HFFc6 (cell line): ENCODE results near the gene CCSAP. TPM values are rescaled to one million over a fixed set of nuclear protein-coding genes. Genes with fewer than 3 reads are reported as not detected.
"Not testable (repeated sequence)": the region's sequence is repeated elsewhere in the genome, so short reads cannot be mapped to it uniquely, and the experiment has no call there.

Experiments
- DNase-seq: peaks from one replicate; pipeline ENCODE4 v3.0.0-alpha.2; 2018
- H3K27ac Mint-ChIP-seq: 2 replicates; pipeline ENCODE4 v1.8.0; 2020; ENCODE audit warnings: mild to moderate bottlenecking, mixed read lengths
- H3K27me3 Mint-ChIP-seq: 2 replicates; pipeline ENCODE4 v1.8.0; 2021; ENCODE audit warnings: mild to moderate bottlenecking, moderate library complexity, mixed read lengths; ENCODE audit not compliant: insufficient read depth
- H3K36me3 Mint-ChIP-seq: 2 replicates; pipeline ENCODE4 v1.8.0; 2021; ENCODE audit warnings: low read depth, mixed read lengths
- H3K4me1 Mint-ChIP-seq: 2 replicates; pipeline ENCODE4 v1.8.0; 2020; ENCODE audit warnings: low read depth, mixed read lengths
- H3K4me3 Mint-ChIP-seq: 2 replicates; pipeline ENCODE4 v1.8.0; 2020; ENCODE audit warnings: mild to moderate bottlenecking, moderate library complexity, mixed read lengths
- H3K9me3 Mint-ChIP-seq: 2 replicates; pipeline ENCODE4 v1.8.0; 2020; ENCODE audit warnings: mild to moderate bottlenecking, mixed read lengths
- total RNA-seq, 6 experiments: library from RNA; stranded (reverse); fragmentation: NEBNext Ultra II Directional; extraction: Animal tissue kit (Norgen Biotek cat#: 25700); gene quantifications; 2 replicates in 1 of 6; 3 replicates in 5 of 6; pipeline ENCODE4 v1.2.3, GENCODE V29; 2021
- TF ChIP-seq, protein P1 (sequence below): fragments of 200-600 bp; sonication (generic); IDR thresholded peaks from 2 replicates; pipeline ENCODE4 v1.5.0; 2021; ENCODE audit warnings: antibody characterized with exemption, mild to moderate bottlenecking

Gene CCSAP
- total RNA-seq, 6 experiments from 2014 or later = 4.6 to 6.4 (median 5.7) TPM

DNA sequence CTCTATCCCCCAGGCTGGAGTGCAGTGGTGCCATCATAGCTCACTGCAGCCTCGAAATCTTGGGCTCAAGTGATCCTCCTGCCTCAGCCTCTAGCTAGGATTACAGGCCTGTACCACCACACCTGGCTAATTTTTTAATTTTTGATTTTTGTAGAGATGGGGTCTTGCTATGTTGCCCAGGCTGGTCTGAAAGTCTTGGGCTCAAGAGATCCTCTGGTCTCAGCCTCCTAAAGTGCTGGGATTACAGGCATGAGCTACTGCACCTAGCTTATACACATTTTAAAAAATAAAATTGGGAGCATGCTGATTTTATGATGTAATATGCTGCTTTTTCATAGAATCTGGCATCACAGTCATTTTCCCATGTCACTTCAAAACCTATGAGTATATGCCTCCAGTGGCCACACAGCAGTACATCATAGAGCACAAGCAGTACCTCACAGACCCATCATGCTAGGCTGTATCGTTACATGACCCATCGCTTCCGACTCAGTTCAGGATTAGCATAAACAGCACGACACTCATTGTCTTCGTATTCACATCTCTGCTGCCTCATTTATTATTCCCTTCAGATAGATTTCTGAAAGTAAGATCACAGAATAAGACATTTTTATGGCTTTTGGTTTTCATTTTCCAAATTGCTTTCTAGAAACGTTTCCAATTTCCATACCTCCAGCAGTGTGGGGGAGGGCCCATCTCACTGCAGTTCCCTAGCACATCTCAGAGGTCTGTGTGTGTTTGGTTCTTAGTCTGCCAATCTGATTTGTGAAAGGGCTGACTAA, 35.9 kb upstream of the CCSAP start:
- TF ChIP-seq, protein P1, sequence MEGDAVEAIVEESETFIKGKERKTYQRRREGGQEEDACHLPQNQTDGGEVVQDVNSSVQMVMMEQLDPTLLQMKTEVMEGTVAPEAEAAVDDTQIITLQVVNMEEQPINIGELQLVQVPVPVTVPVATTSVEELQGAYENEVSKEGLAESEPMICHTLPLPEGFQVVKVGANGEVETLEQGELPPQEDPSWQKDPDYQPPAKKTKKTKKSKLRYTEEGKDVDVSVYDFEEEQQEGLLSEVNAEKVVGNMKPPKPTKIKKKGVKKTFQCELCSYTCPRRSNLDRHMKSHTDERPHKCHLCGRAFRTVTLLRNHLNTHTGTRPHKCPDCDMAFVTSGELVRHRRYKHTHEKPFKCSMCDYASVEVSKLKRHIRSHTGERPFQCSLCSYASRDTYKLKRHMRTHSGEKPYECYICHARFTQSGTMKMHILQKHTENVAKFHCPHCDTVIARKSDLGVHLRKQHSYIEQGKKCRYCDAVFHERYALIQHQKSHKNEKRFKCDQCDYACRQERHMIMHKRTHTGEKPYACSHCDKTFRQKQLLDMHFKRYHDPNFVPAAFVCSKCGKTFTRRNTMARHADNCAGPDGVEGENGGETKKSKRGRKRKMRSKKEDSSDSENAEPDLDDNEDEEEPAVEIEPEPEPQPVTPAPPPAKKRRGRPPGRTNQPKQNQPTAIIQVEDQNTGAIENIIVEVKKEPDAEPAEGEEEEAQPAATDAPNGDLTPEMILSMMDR = peak; percentile 24
- H3K36me3 Mint-ChIP-seq = no peaks in the 10 kb centered on the region
- peaks cover 17% of the 10 kb centered on the region for H3K27me3 Mint-ChIP-seq
- no peaks in the 10 kb centered on the region for H3K9me3 Mint-ChIP-seq
- DNase-seq = no peak
- H3K4me1 Mint-ChIP-seq = peaks cover 3% of the 10 kb centered on the region; the same call in 1 of the 2 replicates
- no peak overlapping the region for H3K4me3 Mint-ChIP-seq
- H3K27ac Mint-ChIP-seq = no peak overlapping the region

DNA sequence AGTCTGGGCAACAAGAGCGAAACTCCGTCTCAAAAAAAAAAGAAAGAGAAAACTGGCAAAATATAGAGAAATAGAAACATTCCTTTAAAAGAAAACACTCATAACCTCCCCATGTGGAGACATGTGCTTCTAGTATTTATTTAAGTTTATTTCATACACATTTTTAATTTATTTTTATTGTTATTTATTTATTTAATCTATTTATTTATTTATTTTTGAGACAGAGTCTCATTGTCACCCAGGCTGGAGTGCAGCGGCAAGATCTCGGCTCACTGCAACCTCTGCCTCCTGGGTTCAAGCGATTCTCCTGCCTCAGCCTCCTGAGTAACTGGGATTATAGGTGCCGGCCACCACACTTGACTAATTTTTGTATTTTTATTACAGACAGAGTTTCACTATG, 35.2 kb upstream of the CCSAP start:
- not testable (repeated sequence) for H3K36me3 Mint-ChIP-seq, H3K27ac Mint-ChIP-seq, DNase-seq, H3K4me1 Mint-ChIP-seq, H3K4me3 Mint-ChIP-seq, H3K9me3 Mint-ChIP-seq
- H3K27me3 Mint-ChIP-seq = peaks cover 17% of the 10 kb centered on the region

DNA sequence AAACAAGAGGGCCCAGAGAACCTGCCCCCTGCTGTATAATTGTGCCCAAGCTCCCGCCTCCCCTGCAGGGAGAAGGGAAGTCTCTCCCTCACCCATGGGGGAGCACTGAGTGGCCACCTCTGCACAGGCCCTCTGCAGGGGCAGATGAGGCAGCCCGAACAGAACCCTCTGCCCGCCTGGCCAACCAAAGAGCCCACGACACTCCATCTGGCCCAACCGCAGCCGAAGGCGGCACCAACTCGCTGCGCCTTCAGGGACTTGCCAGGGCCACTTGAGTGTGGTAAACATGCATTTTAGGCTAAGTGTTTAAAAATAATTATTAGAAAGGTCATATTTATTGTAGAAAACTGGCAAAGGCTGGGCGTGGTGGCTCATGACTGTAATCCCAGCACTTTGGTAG, 34.6 kb upstream of the CCSAP start:
- Mint-ChIP-seq H3K27me3 (peaks cover 17% of the 10 kb centered on the region), H3K4me3 (no peak overlapping the region), H3K27ac (no peak overlapping the region), H3K36me3 (no peaks in the 10 kb centered on the region), H3K4me1 (no peaks in the 10 kb centered on the region; the same call in 1 of the 2 replicates), H3K9me3 (no peaks in the 10 kb centered on the region)
- TF ChIP-seq, protein P1 = no peak
- no peak for DNase-seq

DNA sequence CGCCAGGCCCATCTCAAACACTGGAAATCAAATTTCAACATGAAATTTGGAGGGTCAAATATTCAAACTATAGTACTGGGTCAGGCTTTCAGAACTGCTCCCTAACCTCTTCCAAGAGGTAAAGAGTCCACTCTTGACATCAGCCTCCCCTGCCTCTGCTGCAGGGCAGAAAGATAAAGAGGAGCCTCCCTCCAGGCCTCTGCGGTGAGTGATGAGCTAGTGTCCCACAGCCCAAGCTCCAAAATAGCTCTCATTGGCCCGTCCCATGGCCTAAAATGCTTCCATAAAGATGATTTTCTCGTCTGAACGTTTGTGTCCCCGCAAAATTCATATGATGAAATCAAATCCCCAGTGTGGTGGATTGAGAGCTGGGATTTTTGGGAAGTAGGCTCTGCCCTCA, 33.7 kb upstream of the CCSAP start:
- H3K27ac Mint-ChIP-seq = no peak overlapping the region
- TF ChIP-seq, protein P1 = no peak
- no peaks in the 10 kb centered on the region for H3K36me3 Mint-ChIP-seq
- H3K27me3 Mint-ChIP-seq = peaks cover 17% of the 10 kb centered on the region
- no peak overlapping the region for H3K4me3 Mint-ChIP-seq
- no peaks in the 10 kb centered on the region for H3K9me3 Mint-ChIP-seq
- H3K4me1 Mint-ChIP-seq = no peaks in the 10 kb centered on the region; the same call in 1 of the 2 replicates
- DNase-seq = no peak

DNA sequence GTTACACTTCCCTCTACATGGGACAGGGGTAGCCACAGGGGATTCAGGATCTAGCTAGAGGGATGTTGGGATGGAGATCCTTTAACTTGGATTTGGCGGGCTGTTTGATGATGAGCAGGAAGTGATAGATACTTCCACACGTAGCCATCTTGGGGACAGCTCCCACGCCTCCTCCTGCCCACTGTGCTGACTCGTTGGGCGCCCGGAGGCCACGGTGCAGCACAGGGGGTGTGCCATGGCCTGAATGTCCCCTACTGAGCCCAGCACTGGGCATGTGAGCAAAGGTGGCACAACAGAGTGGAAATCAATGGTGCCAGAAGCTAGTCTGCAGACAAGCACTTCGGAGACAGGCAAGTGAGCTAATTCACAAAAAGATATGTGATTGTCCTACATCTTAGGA, 31.6 kb upstream of the CCSAP start:
- H3K27me3 Mint-ChIP-seq = peaks cover 12% of the 10 kb centered on the region

DNA sequence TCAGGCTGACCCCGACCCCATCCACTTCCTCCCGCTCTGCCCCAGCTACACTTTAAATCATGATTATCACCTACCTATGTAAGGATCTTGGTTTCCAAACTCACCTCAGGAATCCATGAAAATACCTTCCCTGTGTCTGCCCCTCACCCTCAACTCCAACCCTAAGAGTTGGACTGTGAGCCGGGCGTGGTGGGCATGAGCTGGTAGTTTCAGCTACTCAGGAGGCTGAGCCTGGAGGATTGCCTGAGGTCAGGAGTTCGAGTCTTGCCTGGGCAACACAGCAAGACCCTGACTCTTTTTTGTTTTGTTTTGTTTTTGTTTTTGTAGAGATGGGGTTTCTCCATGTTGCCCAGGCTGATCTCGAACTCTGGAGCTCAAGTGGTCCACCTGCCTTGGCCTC, 30.5 kb upstream of the CCSAP start:
- TF ChIP-seq, protein P1 = no peak
- H3K4me3 Mint-ChIP-seq = no peak overlapping the region
- H3K36me3 Mint-ChIP-seq = no peaks in the 10 kb centered on the region
- peaks cover 9% of the 10 kb centered on the region for H3K27me3 Mint-ChIP-seq
- peaks cover 10% of the 10 kb centered on the region for H3K4me1 Mint-ChIP-seq
- DNase-seq = no peak
- no peak overlapping the region for H3K27ac Mint-ChIP-seq
- no peaks in the 10 kb centered on the region for H3K9me3 Mint-ChIP-seq

More for the DNA sequence above, 31.6 kb upstream of the CCSAP start:
- no peak for DNase-seq
- H3K9me3 Mint-ChIP-seq = no peaks in the 10 kb centered on the region
- peaks cover 10% of the 10 kb centered on the region for H3K4me1 Mint-ChIP-seq
- H3K27ac Mint-ChIP-seq = no peak overlapping the region
- H3K4me3 Mint-ChIP-seq = no peak overlapping the region
- TF ChIP-seq, protein P1 = no peak
- H3K36me3 Mint-ChIP-seq = no peaks in the 10 kb centered on the region
